NCI-H2171 treated with DMSO at 0.1 percent for 48 hours (cell line): ENCODE data around the gene PCP4.

ENCODE experiments used
- DNase-seq: peaks from one replicate; lab custom pipeline; 2025; lab: John Stamatoyannopoulos, UW

Gene PCP4

DNA sequence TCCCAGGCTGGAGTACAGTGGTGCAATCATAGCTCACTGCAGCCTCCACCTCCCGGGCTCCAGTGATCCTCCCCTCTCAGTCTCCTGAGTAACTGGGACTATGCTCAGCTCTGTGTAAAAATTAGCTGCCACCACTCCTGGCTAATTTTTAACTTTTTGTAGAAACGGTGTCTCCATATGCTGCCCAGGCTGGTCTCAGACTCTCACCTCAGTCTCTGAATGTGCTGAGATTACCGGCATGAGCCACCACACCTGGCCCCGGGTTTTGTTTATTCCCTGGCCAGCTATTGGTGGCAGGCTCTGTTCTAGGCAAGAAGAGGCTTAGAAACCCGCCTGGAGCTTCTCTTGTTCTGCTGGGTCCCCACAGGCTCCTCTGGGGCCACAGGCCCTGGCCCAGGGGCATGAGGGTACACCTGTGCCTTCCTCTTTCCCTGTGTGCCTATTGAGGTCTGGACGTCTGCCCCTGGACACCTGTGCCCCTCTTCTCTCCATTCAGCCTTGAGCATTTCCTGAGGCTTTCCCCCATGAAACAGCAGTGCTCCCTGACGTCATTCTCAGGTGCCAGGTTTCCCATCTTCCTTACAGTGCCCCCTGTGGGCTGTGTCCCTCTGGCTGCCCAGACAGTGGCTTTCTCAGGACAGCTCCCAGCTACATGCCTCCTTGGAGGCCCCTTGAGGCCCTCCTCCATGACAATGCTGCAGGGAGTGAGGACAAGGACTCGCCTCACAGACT is 57.5 kb downstream of the PCP4 start:
- no peak for DNase-seq

DNA sequence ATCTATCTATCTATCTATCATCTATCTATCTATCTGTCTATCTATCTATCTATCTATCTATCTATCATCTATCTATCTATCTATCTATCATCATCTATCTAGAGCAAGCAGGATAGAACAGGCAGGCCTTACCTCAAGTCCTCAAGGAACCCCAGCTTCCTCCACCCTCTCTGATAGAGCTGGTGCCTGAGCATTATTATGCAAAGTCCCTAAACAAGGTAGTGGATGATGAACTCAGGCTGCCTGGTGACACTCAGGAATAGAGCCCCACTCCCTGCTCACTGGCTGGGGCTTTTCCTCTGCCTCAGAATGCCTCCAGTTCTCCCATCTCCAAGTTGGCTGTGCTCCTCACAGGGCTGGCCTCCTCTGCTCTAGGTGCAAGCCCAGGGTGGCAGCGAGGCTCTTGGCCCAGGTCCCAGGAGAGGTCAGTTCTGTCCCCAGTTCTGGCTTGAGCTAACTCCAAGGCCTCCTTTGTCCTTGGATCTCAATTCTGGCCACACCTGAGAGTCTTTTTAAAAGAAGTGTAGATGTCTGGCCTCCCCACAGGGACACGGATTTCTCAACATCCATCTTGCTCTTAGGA is 60.2 kb downstream of the PCP4 start:
- no peak for DNase-seq

DNA sequence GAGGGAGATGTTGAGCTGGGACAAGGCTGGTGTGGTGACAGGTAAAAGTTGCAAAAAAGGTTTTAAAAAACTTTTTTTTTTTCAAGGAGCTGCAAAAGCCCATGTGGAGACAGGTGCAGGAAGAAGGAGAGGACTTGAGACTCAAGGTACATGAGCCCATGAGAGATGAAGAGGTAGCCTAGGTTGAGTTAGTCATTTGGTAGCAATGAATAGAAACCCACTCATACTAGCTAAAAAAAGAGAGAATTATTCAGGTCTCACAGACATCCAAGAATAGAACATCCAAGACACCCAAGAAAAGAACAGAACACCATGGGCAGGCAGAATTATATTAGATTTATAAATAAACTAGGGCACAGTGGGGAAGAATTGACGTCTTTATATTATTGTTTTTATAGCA is 65.1 kb downstream of the PCP4 start:
- no peak for DNase-seq

DNA sequence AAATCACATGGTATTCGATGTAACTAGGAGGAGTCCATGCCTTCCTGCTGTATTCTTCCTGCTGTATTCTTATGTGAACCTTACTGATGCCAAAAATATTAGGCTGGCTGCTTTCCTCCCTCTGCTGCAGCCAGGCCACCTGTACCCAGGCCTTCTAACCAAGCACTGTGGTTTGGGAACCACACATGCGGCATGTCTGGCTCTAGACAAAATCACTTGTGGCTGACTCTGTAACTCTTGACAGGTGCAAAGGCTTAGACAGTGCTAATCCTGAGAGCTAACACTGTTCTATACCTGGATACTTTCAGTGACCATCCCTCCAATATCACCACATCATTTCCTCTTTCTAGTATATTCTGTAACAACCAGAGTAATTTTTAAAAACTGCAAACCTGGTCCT is 67.7 kb downstream of the PCP4 start:
- DNase-seq: no peak

DNA sequence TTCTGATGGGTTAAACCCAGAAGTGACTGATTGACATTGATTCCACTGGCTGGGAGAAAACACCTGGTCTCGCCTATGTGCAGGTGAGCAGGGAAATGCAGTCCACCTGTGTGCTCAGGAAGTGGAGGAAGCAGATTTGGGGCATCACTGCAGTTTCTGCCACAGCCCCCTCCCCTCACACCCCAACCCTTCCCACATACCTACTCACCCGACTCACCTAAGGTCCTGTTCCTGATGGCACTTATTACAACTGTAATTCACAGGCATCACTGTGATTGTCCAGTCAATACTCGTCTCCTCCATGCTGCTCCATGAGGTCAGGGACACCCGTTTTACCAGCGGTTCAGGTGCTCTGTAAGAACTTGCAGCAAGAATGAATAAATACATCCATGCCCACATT is 68.5 kb downstream of the PCP4 start:
- no peak for DNase-seq

DNA sequence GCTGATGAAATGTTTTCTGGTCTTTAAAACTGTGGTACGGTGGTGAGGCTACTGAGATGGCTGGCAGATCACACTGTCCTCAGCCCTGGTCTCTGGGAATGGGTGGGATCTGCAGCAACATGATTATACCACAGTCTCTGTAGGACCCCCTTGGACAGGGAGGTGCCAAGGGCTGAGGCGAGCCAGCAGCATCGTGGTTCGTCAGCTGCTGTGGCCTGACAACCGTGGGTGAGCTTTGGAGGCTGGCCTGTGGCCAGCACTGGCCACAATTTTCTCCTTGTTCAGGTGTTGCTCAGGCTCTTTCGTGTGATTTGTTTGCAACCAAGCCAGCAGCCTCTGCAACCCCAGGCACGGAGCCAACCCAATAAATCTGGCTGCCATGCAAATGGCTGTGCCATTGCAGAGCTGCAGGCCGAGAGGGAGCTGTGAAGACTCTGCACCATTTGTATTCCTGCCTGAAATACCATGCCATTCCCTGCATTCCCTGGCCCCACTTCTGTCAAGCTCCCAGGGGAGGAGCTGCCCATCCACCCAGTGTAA is 70.9 kb downstream of the PCP4 start:
- DNase-seq: peak; percentile 26

DNA sequence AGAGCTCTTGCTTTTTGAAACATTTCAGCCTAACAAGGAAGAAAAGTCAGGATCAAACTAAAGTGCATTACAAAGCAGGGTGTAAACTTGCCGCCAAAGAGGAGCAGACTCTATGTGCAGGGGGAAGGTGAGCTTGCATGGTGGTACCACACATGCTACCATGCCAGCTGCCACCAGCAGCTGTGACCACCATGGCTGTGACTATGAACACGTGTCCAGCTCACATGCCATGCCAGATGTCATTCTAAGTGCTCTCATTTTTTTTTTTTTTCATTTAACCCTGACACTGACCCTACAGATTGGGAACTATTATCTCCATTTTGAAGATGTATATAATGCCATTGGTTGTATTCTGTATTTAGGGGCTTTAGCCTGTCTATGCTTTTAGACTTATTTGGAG is 79.0 kb downstream of the PCP4 start:
- peak; percentile 59 for DNase-seq

DNA sequence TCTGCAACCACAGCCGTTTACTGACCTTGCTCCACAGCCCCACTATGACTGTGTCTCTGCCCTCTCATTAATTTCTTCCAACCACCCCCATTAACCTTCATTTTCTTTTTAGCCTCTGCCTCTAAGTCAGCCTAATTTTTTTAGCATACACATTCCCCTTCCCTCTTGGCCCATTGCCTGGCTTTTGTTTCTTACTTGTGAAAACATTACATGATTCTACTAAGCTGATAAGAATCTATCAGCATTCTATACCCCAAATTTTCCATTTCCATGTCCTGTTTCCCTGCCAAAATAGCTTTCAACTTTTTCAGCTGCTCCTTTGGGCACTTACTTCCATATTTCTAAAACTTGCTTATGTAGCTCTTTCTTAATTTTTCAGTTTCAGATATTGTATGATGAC is 79.8 kb downstream of the PCP4 start:
- no peak for DNase-seq

DNA sequence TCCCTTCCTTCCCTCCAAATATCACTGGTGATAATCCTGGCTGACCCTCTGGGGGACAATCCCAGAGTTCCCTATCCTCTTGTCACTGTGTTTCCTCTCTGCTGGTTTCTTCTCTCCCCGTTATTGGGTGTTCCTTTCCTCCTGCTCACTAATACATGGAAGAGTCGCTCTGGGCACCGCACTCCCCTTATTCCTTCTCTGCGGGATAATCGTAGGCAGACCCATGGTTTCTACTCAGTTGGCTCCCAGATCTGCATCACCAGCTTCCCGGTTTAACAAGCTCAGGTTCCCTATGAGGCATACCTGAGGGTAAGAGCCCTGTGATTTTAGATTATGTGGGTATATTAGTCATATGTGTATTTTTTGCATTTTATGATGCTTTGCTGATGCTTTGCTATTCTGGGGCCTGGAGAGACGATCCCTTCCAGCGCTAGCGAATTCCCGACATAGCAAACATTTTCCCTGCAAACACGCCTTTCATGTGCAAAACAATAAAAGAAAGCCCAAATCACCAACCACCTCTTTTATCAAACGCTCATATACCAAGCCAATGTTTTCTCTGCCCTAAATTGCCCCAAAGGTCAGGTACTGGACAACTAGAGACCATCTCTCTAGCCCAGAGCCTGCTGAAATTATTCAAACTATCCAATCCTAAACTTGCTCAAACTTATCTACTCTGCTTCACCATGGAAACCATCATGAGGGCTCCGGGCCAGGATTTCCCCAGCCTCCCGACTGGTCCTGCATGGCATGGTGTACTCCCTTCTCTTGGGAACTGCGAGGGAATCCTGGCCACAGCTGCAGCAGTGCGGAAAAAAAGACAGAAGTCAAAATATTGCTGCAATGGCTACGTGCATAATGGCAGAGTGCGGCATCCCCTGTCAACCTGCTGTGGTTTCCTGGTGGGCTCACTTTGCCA is 84.2 kb downstream of the PCP4 start:
- no peak for DNase-seq

DNA sequence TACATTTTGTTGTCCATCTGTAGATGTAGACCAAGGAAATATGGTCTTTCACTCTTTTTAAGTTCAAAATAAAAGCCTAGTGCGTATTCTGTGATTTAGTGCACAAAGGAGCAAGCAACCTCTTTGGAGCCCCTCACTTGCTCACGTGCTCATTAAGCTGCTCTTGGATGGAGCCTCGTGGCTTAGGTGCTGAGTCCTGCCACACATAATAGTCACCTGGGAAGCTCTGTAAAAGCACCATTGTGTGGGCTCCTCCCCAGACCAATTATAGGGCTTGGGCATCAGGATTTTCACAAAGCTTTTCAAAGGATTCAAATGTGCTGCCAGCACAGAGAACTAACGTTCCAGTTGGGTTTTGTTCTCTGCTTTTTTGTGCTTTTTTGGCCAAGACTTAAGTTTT is 85.0 kb downstream of the PCP4 start:
- DNase-seq: no peak

DNA sequence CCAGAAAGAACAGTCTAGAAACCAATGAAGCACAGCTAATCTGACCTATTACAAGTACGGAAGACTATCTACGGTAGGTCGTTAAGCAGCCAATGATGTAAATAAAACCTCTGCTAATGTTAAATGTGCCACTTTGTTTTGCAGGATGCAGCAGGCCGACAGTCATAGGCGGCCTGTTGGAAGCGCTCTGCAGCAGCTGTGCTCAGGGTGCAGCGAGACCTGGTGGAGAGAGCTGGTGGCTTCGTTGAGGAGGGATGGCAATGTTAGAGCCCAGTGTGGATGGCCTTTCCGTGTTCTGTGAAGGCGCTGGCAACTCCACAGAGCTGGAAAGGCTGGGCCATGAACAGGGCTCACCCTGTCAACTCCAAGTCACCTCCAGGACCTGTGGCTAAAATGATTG is 87.3 kb downstream of the PCP4 start:
- no peak for DNase-seq

DNA sequence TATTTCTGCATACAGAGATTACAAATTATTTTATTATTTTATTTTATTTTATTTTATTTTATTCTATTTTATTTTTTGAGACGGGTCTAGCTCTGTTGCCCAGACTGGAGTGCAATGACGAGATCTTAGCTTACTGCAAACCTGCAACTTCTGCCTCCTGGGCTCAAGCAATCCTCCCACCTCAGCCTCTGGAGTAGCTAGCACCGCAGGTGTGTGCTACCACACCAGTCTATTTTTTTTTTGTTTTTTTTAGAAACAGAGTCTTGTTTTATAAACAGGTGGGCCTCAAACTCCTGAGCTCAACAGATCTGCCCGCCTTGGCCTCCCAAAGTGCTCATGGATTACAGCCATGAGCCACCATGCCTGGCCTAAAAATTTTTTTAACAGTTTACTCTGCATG is 88.1 kb downstream of the PCP4 start:
- DNase-seq: no peak

DNA sequence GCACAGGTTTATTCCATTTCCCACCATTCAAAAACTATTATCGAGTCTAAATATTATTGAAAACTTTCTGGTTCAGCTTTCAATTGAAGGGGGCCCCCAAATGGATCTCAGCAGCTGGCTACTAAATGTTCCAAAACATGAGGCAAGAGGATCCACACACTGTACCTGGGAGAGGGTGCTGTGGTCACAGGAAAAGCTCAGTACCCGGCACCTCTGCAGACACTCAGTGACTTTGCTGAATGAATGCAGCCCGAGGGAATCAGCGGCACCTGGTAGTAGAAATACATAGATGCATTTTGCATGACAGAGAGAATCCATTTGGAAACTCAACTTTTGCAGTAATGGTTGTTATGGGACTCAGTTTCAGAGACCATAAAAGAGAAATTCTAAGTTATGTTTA is 89.3 kb downstream of the PCP4 start:
- DNase-seq: no peak

DNA sequence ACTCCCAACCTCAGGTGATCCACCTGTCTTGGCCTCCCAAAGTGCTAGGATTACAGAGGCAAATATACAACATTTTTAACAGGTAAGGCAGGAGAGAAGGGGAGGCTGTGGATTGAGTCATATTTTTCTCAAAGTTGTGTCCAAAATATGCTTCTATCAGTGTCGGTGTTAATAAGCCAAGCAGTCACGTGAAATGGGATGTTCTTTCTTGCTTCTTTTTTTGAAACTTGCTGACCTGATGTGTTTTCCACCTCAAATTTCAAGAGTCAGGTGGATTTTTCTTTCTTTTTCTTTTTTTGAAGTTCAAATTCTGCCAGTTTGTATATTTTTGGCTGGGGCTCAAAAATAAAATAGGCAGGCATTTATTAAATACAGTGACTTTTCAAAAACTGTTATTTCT is 91.5 kb downstream of the PCP4 start:
- DNase-seq: no peak

DNA sequence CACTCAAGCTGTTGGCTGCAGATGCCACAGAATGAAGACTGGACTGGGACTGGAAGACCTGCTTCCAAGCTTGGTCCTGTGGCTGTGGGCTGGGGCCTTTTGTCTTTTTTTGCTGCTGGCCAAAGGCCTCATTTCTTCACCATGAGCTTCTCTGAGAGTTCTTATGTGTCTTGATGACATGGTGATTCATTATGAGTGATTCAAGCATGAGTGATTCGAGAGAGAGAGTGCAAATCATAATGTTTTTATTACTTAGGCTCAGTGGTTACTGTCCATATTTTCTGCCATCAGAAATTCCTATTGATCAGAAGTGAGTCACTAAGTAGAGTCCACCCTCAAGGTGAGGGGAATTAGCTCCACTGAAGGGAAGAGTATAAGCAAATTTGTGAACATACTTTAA is 94.0 kb downstream of the PCP4 start:
- DNase-seq: no peak

DNA sequence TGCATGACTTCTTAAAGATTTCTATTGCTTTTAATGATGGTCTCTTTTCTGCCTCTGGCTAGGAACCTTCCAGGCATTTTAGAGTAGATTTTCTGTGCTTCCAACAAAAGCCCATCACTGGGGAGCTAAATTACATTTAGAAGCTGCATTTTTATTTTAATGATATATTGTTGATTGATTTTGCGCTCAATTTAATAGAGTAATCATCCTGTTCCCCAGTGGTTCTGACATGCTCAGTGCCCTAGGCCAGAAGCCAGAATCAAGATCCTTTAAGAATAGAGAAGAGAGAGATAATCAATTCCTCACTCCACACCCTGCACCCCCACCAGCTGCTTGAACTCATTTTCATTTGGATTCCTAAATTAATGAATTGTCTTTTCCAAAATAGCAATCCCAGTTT is 97.8 kb downstream of the PCP4 start:
- DNase-seq: no peak

DNA sequence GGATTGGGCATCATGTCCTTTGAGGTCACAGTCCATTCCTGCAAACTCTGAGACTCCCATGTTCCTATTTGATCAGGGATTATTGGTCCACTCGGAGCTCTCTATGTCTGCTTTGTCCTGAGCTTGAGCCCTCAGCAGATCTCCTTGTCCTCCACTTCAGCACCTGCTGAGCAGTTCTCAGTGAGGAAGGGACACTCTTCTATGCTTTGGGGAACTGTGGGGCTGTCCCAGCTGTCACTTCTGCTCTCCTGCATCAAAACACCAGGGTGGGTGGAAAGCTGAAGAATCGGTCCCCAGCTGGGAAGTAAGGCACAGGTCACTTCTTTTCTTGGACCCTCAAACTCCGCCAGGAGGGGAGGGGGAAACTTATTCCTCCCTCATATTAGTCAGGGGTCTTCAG is 99.5 kb downstream of the PCP4 start:
- DNase-seq: no peak

DNA sequence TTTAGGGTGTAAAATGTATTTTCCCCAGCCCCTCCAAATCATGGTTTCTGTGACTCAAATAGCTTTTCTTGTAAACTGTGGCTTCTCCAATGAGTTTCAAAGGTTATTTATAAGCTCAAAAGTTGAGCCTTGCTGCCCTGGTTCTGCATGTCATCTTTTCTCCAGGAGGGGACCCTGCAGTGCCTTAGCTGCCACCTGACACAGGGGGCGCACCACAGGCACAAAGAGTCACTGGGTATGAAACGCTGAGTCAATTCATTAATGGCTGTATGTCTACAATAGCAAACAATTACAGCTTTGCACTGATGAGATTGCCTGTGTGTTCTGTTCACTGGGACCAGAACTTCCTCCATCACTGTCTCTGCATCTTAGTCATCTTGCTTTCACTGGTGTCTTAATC is 100.8 kb downstream of the PCP4 start:
- no peak for DNase-seq

DNA sequence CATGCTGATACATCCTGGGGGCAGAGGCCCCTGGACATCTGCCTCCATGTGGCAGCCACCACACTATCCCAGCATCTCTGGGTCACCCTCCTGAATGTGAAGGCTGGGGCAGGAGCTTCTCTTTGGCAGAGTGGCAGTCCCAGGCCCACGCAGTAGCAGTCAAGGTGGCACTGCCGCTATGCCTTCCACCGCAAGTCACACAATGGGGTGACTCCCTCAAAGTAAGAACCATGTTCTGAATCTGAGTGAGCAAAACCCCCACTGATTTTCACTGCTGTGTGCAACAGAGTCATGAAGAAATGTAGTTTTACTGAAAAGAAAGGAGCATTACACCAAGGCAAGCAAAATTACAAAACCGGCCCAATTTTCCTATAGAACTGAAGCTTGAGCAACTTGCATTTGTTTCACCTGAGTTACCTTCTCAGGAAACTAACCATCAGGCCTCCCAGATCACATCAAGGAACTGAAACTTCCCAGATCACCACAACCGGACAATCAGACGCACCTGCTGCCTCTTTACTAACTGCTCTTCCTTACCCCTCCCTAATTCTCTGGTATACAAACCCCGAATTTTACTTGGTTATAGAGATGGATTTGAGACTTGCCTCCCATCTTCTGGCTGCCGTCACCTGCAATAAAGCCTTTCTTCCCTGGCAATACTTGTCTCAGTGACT is 102.6 kb downstream of the PCP4 start:
- DNase-seq: no peak

DNA sequence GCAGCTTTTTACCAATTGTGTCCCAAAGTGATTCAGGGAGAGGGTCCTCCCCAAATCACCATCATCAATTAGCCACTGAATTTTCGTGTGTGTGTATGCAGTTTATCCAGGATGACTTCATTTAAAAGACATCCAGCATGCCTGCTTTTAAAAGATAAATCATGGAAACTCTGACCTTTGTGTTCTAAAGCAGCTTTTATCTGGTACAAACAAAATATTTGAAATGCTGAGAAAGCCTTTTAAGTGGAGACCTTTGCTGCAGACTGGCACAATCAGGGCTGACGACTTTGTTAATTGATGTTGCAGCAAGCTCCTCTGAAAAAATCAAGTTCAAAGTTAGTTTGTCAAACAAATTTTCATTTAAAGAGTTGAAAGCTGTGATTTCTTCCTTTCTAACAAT is 104.7 kb downstream of the PCP4 start:
- no peak for DNase-seq

DNA sequence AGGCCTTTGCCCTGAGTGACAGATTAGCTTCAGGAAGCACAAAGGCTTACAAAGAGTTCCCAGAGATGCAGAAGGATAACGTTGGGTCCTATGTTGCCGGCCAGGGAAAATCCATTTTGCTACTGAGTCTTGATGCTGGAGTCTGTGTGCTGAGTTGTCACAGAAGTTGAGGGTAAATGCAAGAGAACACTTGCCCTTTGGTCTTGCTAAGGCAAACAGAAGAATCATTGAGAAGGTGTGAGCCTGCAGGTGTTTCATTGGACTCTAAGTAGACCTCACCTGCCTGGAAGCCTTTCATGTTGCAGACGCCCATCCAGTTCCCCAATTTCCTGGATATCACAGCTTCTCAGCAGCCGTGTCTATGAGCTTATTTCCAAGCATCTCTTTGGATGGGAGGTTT is 105.2 kb downstream of the PCP4 start:
- no peak for DNase-seq
